Measurements from ENCODE around the gene JMJD1C.

Gene JMJD1C

GRCh38 chr10:63481815-63482421 is 16.1 kb upstream of the JMJD1C start:
- no peak for DNase-seq (ENCODE audit: low read depth in 2 of 2)

- DNase-seq (ENCODE audit: low read depth in 2 of 2): no peak
Measured at GRCh38 chr10:63480237-63480636, 14.5 kb upstream of the JMJD1C start.

GRCh38 chr10:63478564-63478963 is 12.8 kb upstream of the JMJD1C start:
- DNase-seq (ENCODE audit: low read depth in 2 of 2): no peak

GRCh38 chr10:63477927-63478326 is 12.2 kb upstream of the JMJD1C start:
- DNase-seq (ENCODE audit: low read depth in 2 of 2): no peak

- DNase-seq (ENCODE audit: low read depth in 2 of 2): no peak
Measured at GRCh38 chr10:63474488-63474887, 8.7 kb upstream of the JMJD1C start.

GRCh38 chr10:63470928-63471327 is 5.2 kb upstream of the JMJD1C start:
- DNase-seq (ENCODE audit: low read depth in 2 of 2): no peak

- DNase-seq (ENCODE audit: low read depth in 2 of 2): no peak
Measured at GRCh38 chr10:63468947-63469346, 3.2 kb upstream of the JMJD1C start.

GRCh38 chr10:63467841-63468240 is 2.1 kb upstream of the JMJD1C start:
- DNase-seq (ENCODE audit: low read depth in 2 of 2): no peak

- peak; percentile 11 to 14 for DNase-seq (ENCODE audit: low read depth in 2 of 2)
Measured at GRCh38 chr10:63466144-63466935, 563 bp upstream of the JMJD1C start.

GRCh38 chr10:63464402-63465292 is 1.1 kb downstream of the JMJD1C start:
- peak in 1 of 2 donors; percentile 1 for DNase-seq (ENCODE audit: low read depth in 2 of 2)

GRCh38 chr10:63462442-63462841 is 3.3 kb downstream of the JMJD1C start:
- no peak for DNase-seq (ENCODE audit: low read depth in 2 of 2)

- DNase-seq (ENCODE audit: low read depth in 2 of 2): no peak
Measured at GRCh38 chr10:63458177-63458576, 7.6 kb downstream of the JMJD1C start.

- DNase-seq (ENCODE audit: low read depth in 2 of 2): no peak
Measured at GRCh38 chr10:63457594-63457993, 8.2 kb downstream of the JMJD1C start.

- no peak for DNase-seq (ENCODE audit: low read depth in 2 of 2)
Measured at GRCh38 chr10:63456437-63457210, 9.2 kb downstream of the JMJD1C start.

- DNase-seq (ENCODE audit: low read depth in 2 of 2): no peak
Measured at GRCh38 chr10:63455507-63455906, 10.3 kb downstream of the JMJD1C start.

- no peak for DNase-seq (ENCODE audit: low read depth in 2 of 2)
Measured at GRCh38 chr10:63454631-63455030, 11.1 kb downstream of the JMJD1C start.

GRCh38 chr10:63452524-63452923 is 13.3 kb downstream of the JMJD1C start:
- DNase-seq (ENCODE audit: low read depth in 2 of 2): no peak

GRCh38 chr10:63446716-63447440 is 18.9 kb downstream of the JMJD1C start:
- no peak for DNase-seq (ENCODE audit: low read depth in 2 of 2)

- no peak for DNase-seq (ENCODE audit: low read depth in 2 of 2)
Measured at GRCh38 chr10:63441404-63441803, 24.4 kb downstream of the JMJD1C start.

GRCh38 chr10:63439607-63440006 is 26.2 kb downstream of the JMJD1C start:
- DNase-seq (ENCODE audit: low read depth in 2 of 2): no peak
